ENCODE measurements around the gene PCSK5.

PCSK5 gene

GRCh38 chr9:76394195-76394959 is 503.9 kb downstream of the PCSK5 start, which contains the start of gene RFK:
Gene RFK (minus strand): TSS chr9:76394426. CDS start chr9:76394171, 255 bp downstream.
- DNase-seq (ENCODE audit: low spot score), result peak; percentile 96
- in situ Hi-C loops (cut with MboI; ENCODE audit: low sequenced_read_pairs, unreplicated experiment), result no loop called here
- peak; percentile 68 for TF ChIP-seq CTCF (IDR thresholded peaks at IDR 0.05; ENCODE audit: borderline replicate concordance, control extremely low read depth, extremely low read depth, insufficient read depth, missing control alignments)

GRCh38 chr9:76394960-76395252 is 504.4 kb downstream of the PCSK5 start:
- in situ Hi-C loops (cut with MboI; ENCODE audit: low sequenced_read_pairs, unreplicated experiment), result no loop called here
- peak; percentile 64 for DNase-seq (ENCODE audit: low spot score)
- no peak for TF ChIP-seq CTCF (IDR thresholded peaks at IDR 0.05; ENCODE audit: borderline replicate concordance, control extremely low read depth, extremely low read depth, insufficient read depth, missing control alignments)

- no peak for TF ChIP-seq CTCF (IDR thresholded peaks at IDR 0.05; ENCODE audit: borderline replicate concordance, control extremely low read depth, extremely low read depth, insufficient read depth, missing control alignments)
- DNase-seq (ENCODE audit: low spot score), result no peak
- in situ Hi-C loops (cut with MboI; ENCODE audit: low sequenced_read_pairs, unreplicated experiment), result no loop called here
Measured at GRCh38 chr9:76395381-76395780, 504.9 kb downstream of the PCSK5 start.

- in situ Hi-C loops (cut with MboI; ENCODE audit: low sequenced_read_pairs, unreplicated experiment), result no loop called here
- TF ChIP-seq CTCF (IDR thresholded peaks at IDR 0.05; ENCODE audit: borderline replicate concordance, control extremely low read depth, extremely low read depth, insufficient read depth, missing control alignments), result no peak
- DNase-seq (ENCODE audit: low spot score), result no peak
Measured at GRCh38 chr9:76396144-76396543, 505.7 kb downstream of the PCSK5 start.

GRCh38 chr9:76396597-76396996 is 506.1 kb downstream of the PCSK5 start:
- no peak for TF ChIP-seq CTCF (IDR thresholded peaks at IDR 0.05; ENCODE audit: borderline replicate concordance, control extremely low read depth, extremely low read depth, insufficient read depth, missing control alignments)
- no peak for DNase-seq (ENCODE audit: low spot score)
- in situ Hi-C loops (cut with MboI; ENCODE audit: low sequenced_read_pairs, unreplicated experiment), result no loop called here

- TF ChIP-seq CTCF (IDR thresholded peaks at IDR 0.05; ENCODE audit: borderline replicate concordance, control extremely low read depth, extremely low read depth, insufficient read depth, missing control alignments), result no peak
- no peak for DNase-seq (ENCODE audit: low spot score)
- in situ Hi-C loops (cut with MboI; ENCODE audit: low sequenced_read_pairs, unreplicated experiment), result no loop called here
Measured at GRCh38 chr9:76399856-76400255, 509.4 kb downstream of the PCSK5 start.

All from GM13976 (cell line).